Transverse colon (tissue), 3 donors: ENCODE measurements around the gene AAMP.

Experiments used
- CTCF ChIP-seq, 5 experiments: fragments of 200-600 bp in 3 of 5; fragments of 450-650 bp in 2 of 5; sonication (generic) in 3 of 5; IDR thresholded peaks; 1 replicate in 2 of 5; 2 replicates in 3 of 5; pipeline ENCODE4 v1.5.1; 2016 to 2017; ENCODE audit warnings: antibody characterized with exemption in 5 of 5, inconsistent platforms in 3 of 5, mild to moderate bottlenecking in 2 of 5, moderate library complexity in 1 of 5
- EP300 ChIP-seq: sonication (generic); formaldehyde crosslinking; IDR thresholded peaks from one replicate; pipeline ENCODE4 v1.6.1; 2017; ENCODE audit warnings: antibody characterized with exemption, low read depth
- POLR2A ChIP-seq: fragments of 450-650 bp; IDR thresholded peaks from one replicate; pipeline ENCODE4 v1.6.1; 2016; ENCODE audit warnings: antibody characterized with exemption, mild to moderate bottlenecking, moderate library complexity

- TF ChIP-seq CTCF (IDR thresholded peaks at IDR 0.05) (no peak), POLR2A (no peak), EP300 (no peak)
Measured at GRCh38 chr2:218219934-218220333, 50.0 kb downstream of the AAMP start.
